Central memory CD8-positive, alpha-beta T cell (primary cell): ENCODE results near the gene FREM3.
"Not testable (repeated sequence)": the region's sequence is repeated elsewhere in the genome, so short reads cannot be mapped to it uniquely, and the experiment has no call there.

Source experiments
- ATAC-seq: fragments of 150-1000 bp; cut with Tn5 transposase; replicated peaks from 2 replicates; pipeline ENCODE4 v1.10.0; 2022; ENCODE audit warnings: mild to moderate bottlenecking, moderate FRiP score, moderate number of reproducible peaks; ENCODE audit not compliant: poor library complexity, severe bottlenecking; ENCODE audit errors: extremely low read depth
- DNase-seq, 2 donors: peaks; one replicate each; pipeline ENCODE4 v3.0.0; 2021; ENCODE audit warnings: low spot score in 2 of 2
- H3K27ac Mint-ChIP-seq: one replicate; pipeline ENCODE4 v1.8.0; 2022; ENCODE audit warnings: low read depth, mild to moderate bottlenecking, moderate library complexity, mixed read lengths
- H3K27me3 Mint-ChIP-seq: one replicate; pipeline ENCODE4 v1.8.0; 2022; ENCODE audit warnings: mixed read lengths
- H3K36me3 Mint-ChIP-seq: one replicate; pipeline ENCODE4 v1.8.0; 2022; ENCODE audit warnings: mild to moderate bottlenecking, moderate library complexity, mixed read lengths; ENCODE audit not compliant: insufficient read depth
- H3K4me1 Mint-ChIP-seq: one replicate; pipeline ENCODE4 v1.8.0; 2022; ENCODE audit warnings: mixed read lengths
- H3K4me3 Mint-ChIP-seq: one replicate; pipeline ENCODE4 v1.8.0; 2022; ENCODE audit warnings: mild to moderate bottlenecking, moderate library complexity, mixed read lengths
- H3K9me3 Mint-ChIP-seq: one replicate; pipeline ENCODE4 v1.8.0; 2022; ENCODE audit warnings: mixed read lengths

The FREM3 gene

GRCh38 chr4:143554728-143555597, 145.5 kb downstream of the FREM3 start:
- no peaks in the 10 kb centered on the region for H3K27me3 Mint-ChIP-seq
- no peaks in the 10 kb centered on the region for H3K9me3 Mint-ChIP-seq
- H3K27ac Mint-ChIP-seq = peak overlapping the region; percentile 32
- peaks cover 25% of the 10 kb centered on the region for H3K4me1 Mint-ChIP-seq
- H3K36me3 Mint-ChIP-seq = peaks cover 38% of the 10 kb centered on the region
- no peak overlapping the region for H3K4me3 Mint-ChIP-seq
- DNase-seq (no peak), ATAC-seq (no peak)

- Mint-ChIP-seq H3K27me3 (no peaks in the 10 kb centered on the region), H3K4me1 (peaks cover 12% of the 10 kb centered on the region)
- ATAC-seq = no peak
Observed at GRCh38 chr4:143549928-143550327, 150.5 kb downstream of the FREM3 start.

GRCh38 chr4:143539670-143540023, 160.8 kb downstream of the FREM3 start:
- DNase-seq = no peak
- H3K27ac Mint-ChIP-seq = no peak overlapping the region
- peaks cover 88% of the 10 kb centered on the region for H3K36me3 Mint-ChIP-seq
- no peaks in the 10 kb centered on the region for H3K27me3 Mint-ChIP-seq
- ATAC-seq = no peak
- no peak overlapping the region for H3K4me3 Mint-ChIP-seq
- peaks cover 17% of the 10 kb centered on the region for H3K4me1 Mint-ChIP-seq
- no peaks in the 10 kb centered on the region for H3K9me3 Mint-ChIP-seq

More at GRCh38 chr4:143549928-143550327, 150.5 kb downstream of the FREM3 start:
- no peak for DNase-seq
- Mint-ChIP-seq H3K27ac (peak overlapping the region; percentile 64), H3K9me3 (no peaks in the 10 kb centered on the region), H3K4me3 (no peak overlapping the region), H3K36me3 (peaks cover 67% of the 10 kb centered on the region)

- no peak overlapping the region for H3K4me3 Mint-ChIP-seq
- DNase-seq (no peak), ATAC-seq (no peak)
- H3K9me3 Mint-ChIP-seq = no peaks in the 10 kb centered on the region
- H3K27ac Mint-ChIP-seq = no peak overlapping the region
- no peaks in the 10 kb centered on the region for H3K27me3 Mint-ChIP-seq
- H3K4me1 Mint-ChIP-seq = peaks cover 17% of the 10 kb centered on the region
- H3K36me3 Mint-ChIP-seq = peaks cover 84% of the 10 kb centered on the region
Observed at GRCh38 chr4:143538979-143539669, 161.4 kb downstream of the FREM3 start.

- peak overlapping the region; percentile 44 for H3K27ac Mint-ChIP-seq
- ATAC-seq = no peak
- H3K9me3 Mint-ChIP-seq = no peaks in the 10 kb centered on the region
- H3K4me1 Mint-ChIP-seq = peaks cover 23% of the 10 kb centered on the region
- H3K4me3 Mint-ChIP-seq = no peak overlapping the region
- peaks cover 70% of the 10 kb centered on the region for H3K36me3 Mint-ChIP-seq
- no peaks in the 10 kb centered on the region for H3K27me3 Mint-ChIP-seq
- no peak for DNase-seq
Observed at GRCh38 chr4:143531788-143532491, 168.5 kb downstream of the FREM3 start.

GRCh38 chr4:143531380-143531779, 169.1 kb downstream of the FREM3 start:
- DNase-seq (no peak), ATAC-seq (no peak)
- Mint-ChIP-seq H3K9me3 (no peaks in the 10 kb centered on the region), H3K4me1 (peaks cover 23% of the 10 kb centered on the region), H3K27me3 (no peaks in the 10 kb centered on the region), H3K36me3 (peaks cover 70% of the 10 kb centered on the region), H3K27ac (peak overlapping the region; percentile 44), H3K4me3 (no peak overlapping the region)

- H3K27ac Mint-ChIP-seq, DNase-seq: not testable (repeated sequence)
Observed at GRCh38 chr4:143528046-143528445, 172.4 kb downstream of the FREM3 start.

More at GRCh38 chr4:143528046-143528445, 172.4 kb downstream of the FREM3 start:
- H3K4me3 Mint-ChIP-seq, ATAC-seq, H3K27me3 Mint-ChIP-seq, H3K9me3 Mint-ChIP-seq: not testable (repeated sequence)
- H3K36me3 Mint-ChIP-seq = peaks cover 79% of the 10 kb centered on the region
- H3K4me1 Mint-ChIP-seq = peaks cover 33% of the 10 kb centered on the region
